ENCODE data around the gene GOLGA1. TPM values are rescaled to one million over a fixed set of nuclear protein-coding genes. Genes with fewer than 3 reads are reported as not detected.

The GOLGA1 gene
- total RNA-seq, 1 donor from 2014 or later, result 10.2 TPM

DNA sequence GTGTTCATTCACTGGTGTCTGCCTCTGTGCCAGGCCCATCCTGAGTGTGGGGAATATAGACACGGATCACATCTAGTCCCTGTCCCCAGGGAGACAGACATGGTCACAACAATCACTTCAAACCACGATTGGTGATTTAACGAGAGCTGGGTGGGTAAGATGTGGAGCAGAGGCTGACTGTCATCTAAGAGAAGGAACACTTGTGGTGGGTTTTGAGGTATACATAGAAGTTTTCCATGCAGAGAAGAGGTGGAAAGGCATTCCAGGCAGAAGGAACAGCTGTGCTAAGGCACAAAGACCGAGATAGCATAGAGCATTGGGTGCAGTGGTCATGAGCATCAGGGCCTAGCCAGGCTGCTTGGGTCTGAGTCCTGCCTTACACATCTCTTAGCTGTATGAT lies 110.3 kb downstream of the GOLGA1 start:
- Mint-ChIP-seq H3K9me3 (ENCODE audit: unreplicated experiment) (no peaks in the 10 kb centered on the region), H3K4me1 (ENCODE audit: low read depth, unreplicated experiment) (peaks cover 20% of the 10 kb centered on the region), H3K27me3 (ENCODE audit: low read depth, unreplicated experiment) (no peaks in the 10 kb centered on the region), H3K4me3 (ENCODE audit: unreplicated experiment) (no peak overlapping the region), H3K27ac (ENCODE audit: unreplicated experiment) (no peak overlapping the region), H3K36me3 (ENCODE audit: low read depth, unreplicated experiment) (no peaks in the 10 kb centered on the region)
- no peaks in the 10 kb centered on the region for H4K20me1 ChIP-seq (ENCODE audit: insufficient read depth, low read length)
- H3K27me3 ChIP-seq (ENCODE audit: insufficient read depth, low read length), result no peaks in the 10 kb centered on the region
- no peak overlapping the region for H3K4me2 ChIP-seq (ENCODE audit: low read length)
- no peak overlapping the region for H3K9ac ChIP-seq (ENCODE audit: low read length)
- TF ChIP-seq CTCF (IDR thresholded peaks at IDR 0.05; ENCODE audit: insufficient read depth, low read depth, low read length) (no peak), EZH2 (IDR thresholded peaks at IDR 0.05; ENCODE audit: insufficient read depth, low read length) (no peak)
- no peak overlapping the region for H3K4me3 ChIP-seq (ENCODE audit: insufficient read depth, low read depth, low read length)
- H3K9me3 ChIP-seq (ENCODE audit: insufficient read depth, low read depth, low read length), result no peaks in the 10 kb centered on the region
- no peak overlapping the region for H3K27ac ChIP-seq (ENCODE audit: low read depth, low read length)
- DNase-seq (ENCODE audit: low read depth) (no peak), FAIRE-seq (no peak)
- peaks cover 30% of the 10 kb centered on the region for H3K4me1 ChIP-seq (ENCODE audit: insufficient read depth, low read length)
- H3K79me2 ChIP-seq (ENCODE audit: insufficient read depth, low read length), result no peaks in the 10 kb centered on the region
- H3K36me3 ChIP-seq (ENCODE audit: insufficient read depth, low read length), result no peaks in the 10 kb centered on the region
- no peak overlapping the region for H2AFZ ChIP-seq (ENCODE audit: low read depth, low read length)

DNA sequence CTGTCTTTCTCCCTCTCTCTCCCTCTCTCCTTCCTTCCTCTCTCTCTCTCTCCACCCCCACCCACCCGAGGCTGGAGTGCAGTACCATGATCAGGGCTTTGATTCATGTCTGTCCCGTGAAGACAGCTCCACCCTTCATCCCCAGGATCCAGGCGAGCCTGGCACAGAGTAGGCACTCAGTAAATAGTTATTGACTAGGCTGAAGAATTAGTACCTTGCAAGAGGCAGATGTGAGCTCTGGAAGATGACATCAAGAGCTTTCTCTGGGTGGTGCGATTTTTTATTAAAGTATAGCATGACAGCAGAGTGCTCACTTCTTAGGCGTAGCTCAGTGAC lies 111.6 kb downstream of the GOLGA1 start:
- no peak overlapping the region for H3K4me3 ChIP-seq (ENCODE audit: insufficient read depth, low read depth, low read length)
- H3K27me3 Mint-ChIP-seq (ENCODE audit: low read depth, unreplicated experiment), result no peaks in the 10 kb centered on the region
- no peak overlapping the region for H3K4me2 ChIP-seq (ENCODE audit: low read length)
- no peaks in the 10 kb centered on the region for H3K9me3 ChIP-seq (ENCODE audit: insufficient read depth, low read depth, low read length)
- FAIRE-seq, result no peak
- no peaks in the 10 kb centered on the region for H3K79me2 ChIP-seq (ENCODE audit: insufficient read depth, low read length)
- H3K36me3 ChIP-seq (ENCODE audit: insufficient read depth, low read length), result no peaks in the 10 kb centered on the region
- H4K20me1 ChIP-seq (ENCODE audit: insufficient read depth, low read length), result no peaks in the 10 kb centered on the region
- H3K27ac Mint-ChIP-seq (ENCODE audit: unreplicated experiment), result no peak overlapping the region
- no peak overlapping the region for H3K4me3 Mint-ChIP-seq (ENCODE audit: unreplicated experiment)
- H3K4me1 ChIP-seq (ENCODE audit: insufficient read depth, low read length), result peaks cover 18% of the 10 kb centered on the region
- H3K36me3 Mint-ChIP-seq (ENCODE audit: low read depth, unreplicated experiment), result no peaks in the 10 kb centered on the region
- peaks cover 7% of the 10 kb centered on the region for H3K4me1 Mint-ChIP-seq (ENCODE audit: low read depth, unreplicated experiment)
- H3K27ac ChIP-seq (ENCODE audit: low read depth, low read length), result no peak overlapping the region
- H2AFZ ChIP-seq (ENCODE audit: low read depth, low read length), result no peak overlapping the region
- H3K9me3 Mint-ChIP-seq (ENCODE audit: unreplicated experiment), result no peaks in the 10 kb centered on the region
- no peak for DNase-seq (ENCODE audit: low read depth)
- TF ChIP-seq EZH2 (IDR thresholded peaks at IDR 0.05; ENCODE audit: insufficient read depth, low read length) (no peak), CTCF (IDR thresholded peaks at IDR 0.05; ENCODE audit: insufficient read depth, low read depth, low read length) (no peak)
- no peak overlapping the region for H3K9ac ChIP-seq (ENCODE audit: low read length)
- H3K27me3 ChIP-seq (ENCODE audit: insufficient read depth, low read length), result no peaks in the 10 kb centered on the region

- no peak overlapping the region for H2AFZ ChIP-seq (ENCODE audit: low read depth, low read length)
- Mint-ChIP-seq H3K9me3 (ENCODE audit: unreplicated experiment) (no peaks in the 10 kb centered on the region), H3K4me3 (ENCODE audit: unreplicated experiment) (no peak overlapping the region), H3K36me3 (ENCODE audit: low read depth, unreplicated experiment) (no peaks in the 10 kb centered on the region), H3K27ac (ENCODE audit: unreplicated experiment) (no peak overlapping the region), H3K4me1 (ENCODE audit: low read depth, unreplicated experiment) (peaks cover 6% of the 10 kb centered on the region), H3K27me3 (ENCODE audit: low read depth, unreplicated experiment) (no peaks in the 10 kb centered on the region)
- no peaks in the 10 kb centered on the region for H4K20me1 ChIP-seq (ENCODE audit: insufficient read depth, low read length)
- H3K79me2 ChIP-seq (ENCODE audit: insufficient read depth, low read length), result no peaks in the 10 kb centered on the region
- no peak overlapping the region for H3K9ac ChIP-seq (ENCODE audit: low read length)
- TF ChIP-seq EZH2 (IDR thresholded peaks at IDR 0.05; ENCODE audit: insufficient read depth, low read length) (no peak), CTCF (IDR thresholded peaks at IDR 0.05; ENCODE audit: insufficient read depth, low read depth, low read length) (no peak)
- H3K9me3 ChIP-seq (ENCODE audit: insufficient read depth, low read depth, low read length), result no peaks in the 10 kb centered on the region
- H3K27ac ChIP-seq (ENCODE audit: low read depth, low read length), result no peak overlapping the region
- no peak overlapping the region for H3K4me3 ChIP-seq (ENCODE audit: insufficient read depth, low read depth, low read length)
- FAIRE-seq (no peak), DNase-seq (ENCODE audit: low read depth) (no peak)
- no peak overlapping the region for H3K4me2 ChIP-seq (ENCODE audit: low read length)
- peaks cover 14% of the 10 kb centered on the region for H3K4me1 ChIP-seq (ENCODE audit: insufficient read depth, low read length)
- no peaks in the 10 kb centered on the region for H3K36me3 ChIP-seq (ENCODE audit: insufficient read depth, low read length)
- H3K27me3 ChIP-seq (ENCODE audit: insufficient read depth, low read length), result no peaks in the 10 kb centered on the region
Observed at GRCh38 chr9:124828489-124829333, 112.2 kb downstream of the GOLGA1 start.
